HepG2 (cell line): ENCODE data around the gene MXD3. TPM values are rescaled to one million over a fixed set of nuclear protein-coding genes. Genes with fewer than 3 reads are reported as not detected.

ENCODE experiments used
- ARNT ChIP-seq: fragments of 450-650 bp; IDR thresholded peaks from 2 replicates; pipeline ENCODE4 v1.6.1; 2017
- EHMT2 ChIP-seq: fragments of 200-600 bp; sonication (generic); IDR thresholded peaks from 2 replicates; pipeline ENCODE4 v1.7.0; 2017; ENCODE audit warnings: antibody characterized with exemption, low read depth, low read length, borderline replicate concordance
- ETV5 ChIP-seq: IDR thresholded peaks from 2 replicates; pipeline ENCODE4 v1.6.1; 2018; ENCODE audit warnings: missing biosample characterization, missing genetic modification reagents, inconsistent platforms, borderline replicate concordance
- HOXA9 ChIP-seq: sonication (generic); formaldehyde crosslinking; IDR thresholded peaks from 2 replicates; pipeline ENCODE4 v1.8.1; 2022; ENCODE audit warnings: missing genetic modification reagents, mild to moderate bottlenecking, moderate library complexity, borderline replicate concordance
- JARID2 ChIP-seq: sonication (generic); formaldehyde crosslinking; IDR thresholded peaks from 2 replicates; pipeline ENCODE4 v1.8.1; 2023; ENCODE audit warnings: missing genetic modification reagents, inconsistent platforms; ENCODE audit not compliant: insufficient replicate concordance
- MEF2D ChIP-seq: sonication (generic); formaldehyde crosslinking; IDR thresholded peaks from 2 replicates; pipeline ENCODE4 v1.5.1; 2020; ENCODE audit warnings: mild to moderate bottlenecking, missing genetic modification reagents
- MEIS2 ChIP-seq: sonication (generic); formaldehyde crosslinking; IDR thresholded peaks from 2 replicates; pipeline ENCODE4 v1.9.0; 2021; ENCODE audit warnings: mild to moderate bottlenecking, missing genetic modification reagents
- PBX3 ChIP-seq: sonication (generic); formaldehyde crosslinking; IDR thresholded peaks from 2 replicates; pipeline ENCODE4 v1.8.1; 2023; ENCODE audit warnings: missing genetic modification reagents, inconsistent platforms, borderline replicate concordance
- POLR2A ChIP-seq, 2 experiments: IDR thresholded peaks; 2 replicates each; pipeline ENCODE4 v1.6.1; 2011; ENCODE audit warnings: low read depth in 2 of 2, low read length in 2 of 2, mild to moderate bottlenecking in 1 of 2, moderate library complexity in 1 of 2; ENCODE audit not compliant: insufficient read depth in 1 of 2
- SOX6 ChIP-seq, 2 experiments: fragments of 450-650 bp in 1 of 2; sonication (generic) in 1 of 2; formaldehyde crosslinking in 1 of 2; IDR thresholded peaks; 2 replicates each; pipeline versions ENCODE4 v1.4.0 to v1.6.1; 2017 to 2020; ENCODE audit warnings: antibody characterized with exemption in 1 of 2, mild to moderate bottlenecking in 1 of 2, missing genetic modification reagents in 1 of 2
- SP5 ChIP-seq: IDR thresholded peaks from 2 replicates; pipeline ENCODE4 v1.6.1; 2016; ENCODE audit warnings: low read depth, borderline replicate concordance
- TCF7 ChIP-seq: sonication (generic); IDR thresholded peaks from 2 replicates; pipeline ENCODE4 v1.6.1; 2016; ENCODE audit warnings: antibody characterized with exemption, low read depth
- ZBTB20 ChIP-seq: sonication (generic); formaldehyde crosslinking; IDR thresholded peaks from 2 replicates; pipeline ENCODE4 v1.8.1; 2023; ENCODE audit warnings: missing genetic modification reagents, low read depth, mild to moderate bottlenecking, borderline replicate concordance
- ZBTB26 ChIP-seq: IDR thresholded peaks from 2 replicates; pipeline ENCODE4 v1.6.1; 2016; ENCODE audit warnings: missing compliant biosample characterization, missing genetic modification reagents, borderline replicate concordance
- ZBTB7B ChIP-seq: sonication (generic); formaldehyde crosslinking; IDR thresholded peaks from 2 replicates; pipeline ENCODE4 v1.4.0; 2020; ENCODE audit warnings: missing genetic modification reagents
- ZFX ChIP-seq: sonication (generic); formaldehyde crosslinking; IDR thresholded peaks from 2 replicates; pipeline ENCODE4 v1.4.0; 2020; ENCODE audit warnings: mild to moderate bottlenecking, low read depth, missing genetic modification reagents, moderate library complexity
- ZMAT3 ChIP-seq: sonication (generic); formaldehyde crosslinking; conservative IDR thresholded peaks from 2 replicates; pipeline ENCODE4 v1.7.0; 2021; ENCODE audit warnings: missing genetic modification reagents
- ZNF557 ChIP-seq: sonication (generic); formaldehyde crosslinking; IDR thresholded peaks from 2 replicates; pipeline ENCODE4 v1.4.0; 2020; ENCODE audit warnings: missing genetic modification reagents
- ZNF563 ChIP-seq: sonication (generic); formaldehyde crosslinking; IDR thresholded peaks from 2 replicates; pipeline ENCODE4 v1.8.0; 2022; ENCODE audit warnings: mild to moderate bottlenecking, moderate library complexity, missing genetic modification reagents
- ZNF777 ChIP-seq: sonication (generic); formaldehyde crosslinking; IDR thresholded peaks from 2 replicates; pipeline ENCODE4 v1.4.0; 2020; ENCODE audit warnings: missing genetic modification reagents
- ZNF788 ChIP-seq: sonication (generic); formaldehyde crosslinking; IDR thresholded peaks from 2 replicates; pipeline ENCODE4 v1.5.0; 2020; ENCODE audit warnings: mild to moderate bottlenecking, missing genetic modification reagents, borderline replicate concordance
- ZSCAN12 ChIP-seq: sonication (generic); formaldehyde crosslinking; IDR thresholded peaks from 2 replicates; pipeline ENCODE4 v1.9.0; 2021; ENCODE audit warnings: mild to moderate bottlenecking, missing genetic modification reagents
- ZSCAN22 ChIP-seq: sonication (generic); formaldehyde crosslinking; IDR thresholded peaks from 2 replicates; pipeline ENCODE4 v1.4.0; 2020; ENCODE audit warnings: mild to moderate bottlenecking, missing genetic modification reagents
- ZSCAN30 ChIP-seq: sonication (generic); formaldehyde crosslinking; IDR thresholded peaks from 2 replicates; pipeline ENCODE4 v1.5.0; 2020; ENCODE audit warnings: mild to moderate bottlenecking, missing genetic modification reagents
- polyA plus RNA-seq, 8 experiments: library from polyadenylated mRNA; depleted of rRNA in 3 of 8; stranded (reverse) in 7 of 8; unstranded in 1 of 8; fragments of >200 nt; fragmentation: Illumina TruSeq in 4 of 8; extraction: Trizol in 4 of 8; gene quantifications; 2 replicates each; pipeline versions ENCODE4 v1.2.1 to v1.2.3, GENCODE V29; 2011 to 2016; ENCODE audit warnings: low read depth in 4 of 8, missing spikeins in 1 of 8, mixed read lengths in 1 of 8; ENCODE audit not compliant: insufficient read depth in 1 of 8
- total RNA-seq, 5 experiments: library from RNA; depleted of rRNA; stranded (reverse); fragments of >200 nt; fragmentation: Illumina TruSeq; extraction: Trizol; gene quantifications; 2 replicates each; pipeline ENCODE4 v1.2.3, GENCODE V29; 2016; ENCODE audit warnings: low read depth in 1 of 5
- TF ChIP-seq, protein P1 (sequence below): sonication (generic); formaldehyde crosslinking; IDR thresholded peaks from 2 replicates; pipeline ENCODE4 v1.5.1; 2020; ENCODE audit warnings: missing genetic modification reagents, mild to moderate bottlenecking, borderline replicate concordance
- TF ChIP-seq, protein P2 (sequence below): sonication (generic); IDR thresholded peaks from 2 replicates; pipeline ENCODE4 v1.6.1; 2016; ENCODE audit warnings: low read depth, borderline replicate concordance

The MXD3 gene
- total and polyA plus RNA-seq, 2 of the 13 experiments (the other 11 are each of a cell fraction or from before 2014, with no cell fraction given): 10.5 to 12.8 TPM

DNA sequence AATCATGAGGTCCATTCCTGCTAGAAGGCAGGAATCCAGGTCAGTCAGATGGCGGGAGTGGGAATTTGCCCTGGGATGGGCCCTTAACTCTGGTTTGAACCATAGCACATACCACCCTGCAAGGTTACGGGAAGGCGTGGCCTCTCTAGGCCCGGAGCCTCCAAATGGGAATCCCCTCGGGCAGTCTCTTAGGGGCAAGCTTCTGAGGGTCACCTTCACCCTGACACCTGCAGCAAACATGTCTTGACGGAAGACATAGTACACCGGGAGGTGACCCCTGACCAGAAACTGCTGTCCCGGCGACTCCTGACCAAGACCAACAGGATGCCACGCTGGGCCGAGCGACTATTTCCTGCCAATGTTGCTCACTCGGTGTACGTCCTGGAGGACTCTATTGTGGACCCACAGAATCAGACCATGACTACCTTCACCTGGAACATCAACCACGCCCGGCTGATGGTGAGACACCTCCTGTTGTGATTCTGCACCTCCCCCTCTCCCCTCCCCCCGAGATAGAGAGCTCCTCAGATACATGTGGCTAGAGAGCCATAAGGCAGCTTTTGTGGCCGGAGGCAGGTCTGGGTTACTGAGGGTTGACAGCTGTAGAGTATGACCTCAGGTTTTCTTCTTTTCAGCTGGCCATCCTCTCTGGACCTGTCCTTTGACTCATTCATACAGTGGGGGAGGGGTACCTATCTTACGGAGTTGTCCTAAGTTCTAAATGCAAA lies 7.1 kb downstream of the MXD3 start (continued):
- TF ChIP-seq ZBTB26 (CRISPR knock-in tag): no peak
- TF ChIP-seq EHMT2: no peak
- peak; percentile 30; the same call in 1 of the 2 replicates for TF ChIP-seq MEIS2 (CRISPR knock-in tag)
- TF ChIP-seq MEF2D: no peak
- TF ChIP-seq ZMAT3 (CRISPR knock-in tag): no peak
- no peak for TF ChIP-seq PBX3 (CRISPR knock-in tag)
- TF ChIP-seq ZNF777 (CRISPR knock-in tag): no peak
- TF ChIP-seq, protein P1, sequence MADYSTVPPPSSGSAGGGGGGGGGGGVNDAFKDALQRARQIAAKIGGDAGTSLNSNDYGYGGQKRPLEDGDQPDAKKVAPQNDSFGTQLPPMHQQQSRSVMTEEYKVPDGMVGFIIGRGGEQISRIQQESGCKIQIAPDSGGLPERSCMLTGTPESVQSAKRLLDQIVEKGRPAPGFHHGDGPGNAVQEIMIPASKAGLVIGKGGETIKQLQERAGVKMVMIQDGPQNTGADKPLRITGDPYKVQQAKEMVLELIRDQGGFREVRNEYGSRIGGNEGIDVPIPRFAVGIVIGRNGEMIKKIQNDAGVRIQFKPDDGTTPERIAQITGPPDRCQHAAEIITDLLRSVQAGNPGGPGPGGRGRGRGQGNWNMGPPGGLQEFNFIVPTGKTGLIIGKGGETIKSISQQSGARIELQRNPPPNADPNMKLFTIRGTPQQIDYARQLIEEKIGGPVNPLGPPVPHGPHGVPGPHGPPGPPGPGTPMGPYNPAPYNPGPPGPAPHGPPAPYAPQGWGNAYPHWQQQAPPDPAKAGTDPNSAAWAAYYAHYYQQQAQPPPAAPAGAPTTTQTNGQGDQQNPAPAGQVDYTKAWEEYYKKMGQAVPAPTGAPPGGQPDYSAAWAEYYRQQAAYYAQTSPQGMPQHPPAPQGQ (CRISPR knock-in tag): 0 out of 2 replicates have a peak, but pooled peaks have one; percentile 59
- peak; percentile 11; the same call in 1 of the 2 replicates for TF ChIP-seq ETV5
- no peak for TF ChIP-seq ZNF563 (CRISPR knock-in tag)
- 0 out of 2 replicates have a peak, but pooled peaks have one; percentile 23 for TF ChIP-seq ZBTB7B
- no peak for TF ChIP-seq SOX6 (IDR thresholded peaks at IDR 0.05)
- TF ChIP-seq SOX6 (CRISPR knock-in tag; IDR thresholded peaks at IDR 0.05): 0 out of 2 replicates have a peak, but pooled peaks have one; percentile 12
- TF ChIP-seq ZBTB20 (CRISPR knock-in tag): 0 out of 2 replicates have a peak, but pooled peaks have one; percentile 7
- no peak for TF ChIP-seq HOXA9 (CRISPR knock-in tag)
- no peak for TF ChIP-seq TCF7
- TF ChIP-seq ZNF557 (CRISPR knock-in tag): no peak
- TF ChIP-seq ARNT: no peak
- 0 out of 2 replicates have a peak, but pooled peaks have one; percentile 13 for TF ChIP-seq ZNF788 (CRISPR knock-in tag)
- peak; percentile 49 for TF ChIP-seq ZFX (CRISPR knock-in tag)
- no peak for TF ChIP-seq JARID2 (CRISPR knock-in tag)
- TF ChIP-seq POLR2A (IDR thresholded peaks at IDR 0.05; ENCODE audit: insufficient read depth in 1 of 2, low read depth in 2 of 2, low read length in 2 of 2): 0 out of 4 replicates have a peak, but pooled peaks of 1 of the 2 experiments have one; percentile 24
- TF ChIP-seq ZSCAN30 (CRISPR knock-in tag): no peak
- TF ChIP-seq SP5 (CRISPR knock-in tag): peak; percentile 37; the same call in 1 of the 2 replicates
- no peak for TF ChIP-seq ZSCAN12 (CRISPR knock-in tag)
- TF ChIP-seq, protein P2, sequence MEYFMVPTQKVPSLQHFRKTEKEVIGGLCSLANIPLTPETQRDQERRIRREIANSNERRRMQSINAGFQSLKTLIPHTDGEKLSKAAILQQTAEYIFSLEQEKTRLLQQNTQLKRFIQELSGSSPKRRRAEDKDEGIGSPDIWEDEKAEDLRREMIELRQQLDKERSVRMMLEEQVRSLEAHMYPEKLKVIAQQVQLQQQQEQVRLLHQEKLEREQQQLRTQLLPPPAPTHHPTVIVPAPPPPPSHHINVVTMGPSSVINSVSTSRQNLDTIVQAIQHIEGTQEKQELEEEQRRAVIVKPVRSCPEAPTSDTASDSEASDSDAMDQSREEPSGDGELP: peak; percentile 25; the same call in 1 of the 2 replicates
- TF ChIP-seq ZSCAN22: peak; percentile 82
